Gastroesophageal sphincter (tissue), 4 donors: ENCODE measurements around the gene FAM151A. TPM values are rescaled to one million over a fixed set of nuclear protein-coding genes. Genes with fewer than 3 reads are reported as not detected.
"Not testable (repeated sequence)": the region's sequence is repeated elsewhere in the genome, so short reads cannot be mapped to it uniquely, and the experiment has no call there.

Source experiments
- ATAC-seq: fragments of 150-250 bp; one replicate; pipeline ENCODE4 v1.9.1; 2016; ENCODE audit warnings: mild to moderate bottlenecking, moderate library complexity
- H3K27ac ChIP-seq, 4 donors: fragments of 200-600 bp; sonication (generic) in 3 of 4; 1 replicate in 3 of 4; 2 replicates in 1 of 4; pipeline ENCODE4 v1.5.1; 2016 to 2019
- H3K27me3 ChIP-seq: fragments of 200-600 bp; sonication (generic); one replicate; pipeline ENCODE4 v1.5.1; 2019
- H3K36me3 ChIP-seq, 2 donors: fragments of 200-600 bp; sonication (generic); one replicate each; pipeline ENCODE4 v1.5.1; 2019; ENCODE audit warnings: control low read depth in 1 of 2
- H3K4me1 ChIP-seq, 3 donors: fragments of 200-600 bp; sonication (generic); 1 replicate in 2 of 3; 2 replicates in 1 of 3; pipeline ENCODE4 v1.5.1; 2016 to 2019; ENCODE audit warnings: control low read depth in 2 of 3
- H3K4me3 ChIP-seq, 2 donors: fragments of 200-600 bp; sonication (generic); one replicate each; pipeline ENCODE4 v1.5.1; 2019; ENCODE audit warnings: mild to moderate bottlenecking in 1 of 2, moderate library complexity in 1 of 2
- H3K9me3 ChIP-seq, 3 donors: fragments of 200-600 bp; sonication (generic); one replicate each; pipeline ENCODE4 v1.5.1; 2017 to 2019; ENCODE audit warnings: control low read depth in 2 of 3
- CTCF ChIP-seq, 4 experiments: fragments of 200-600 bp in 2 of 4; fragments of 450-650 bp in 2 of 4; sonication (generic) in 1 of 4; IDR thresholded peaks; one replicate each; pipeline ENCODE4 v1.5.1; 2017 to 2019; ENCODE audit warnings: antibody characterized with exemption in 4 of 4, mild to moderate bottlenecking in 2 of 4, moderate library complexity in 2 of 4
- EP300 ChIP-seq: sonication (generic); formaldehyde crosslinking; IDR thresholded peaks from one replicate; pipeline ENCODE4 v1.6.1; 2017; ENCODE audit warnings: antibody characterized with exemption, mild to moderate bottlenecking
- POLR2A ChIP-seq, 2 donors: fragments of 450-650 bp; IDR thresholded peaks; one replicate each; pipeline ENCODE4 v1.6.1; 2017; ENCODE audit warnings: antibody characterized with exemption in 2 of 2, mild to moderate bottlenecking in 2 of 2, moderate library complexity in 1 of 2
- POLR2AphosphoS5 ChIP-seq: sonication (generic); formaldehyde crosslinking; IDR thresholded peaks from one replicate; pipeline ENCODE4 v1.6.1; 2017; ENCODE audit warnings: antibody characterized with exemption
- WGBS, 2 donors: methylation state at CpG; one replicate each; pipeline ENCODE4 v1.1.5; 2018; ENCODE audit warnings: low coverage in 1 of 2; 5-methylcytosine and 5-hydroxymethylcytosine counted together
- total RNA-seq, 4 donors: library from RNA; depleted of rRNA; stranded (reverse); fragments of >200 nt; gene quantifications; one replicate each; pipeline ENCODE4 v1.1.0, GENCODE V29; 2016

FAM151A gene
- total RNA-seq, 4 donors from 2014 or later, result not detected

- Histone ChIP-seq H3K9me3 (peaks cover 0 to 28% (median 0%) of the 10 kb centered on the region in 3 donors), H3K27ac (no peak overlapping the region), H3K27me3 (no peaks in the 10 kb centered on the region), H3K4me1 (no peaks in the 10 kb centered on the region), H3K4me3 (no peak overlapping the region), H3K36me3 (peaks cover 0 to 18% of the 10 kb centered on the region in 2 donors)
- TF ChIP-seq POLR2A (IDR thresholded peaks at IDR 0.05), result no peak
- no peak for TF ChIP-seq CTCF (IDR thresholded peaks at IDR 0.05)
- 64 to 70% methylated on average over 2 to 3 of the region's 4 CpGs for WGBS, 2 donors
- no peak for ATAC-seq
Observed at GRCh38 chr1:54640361-54640760, 17.0 kb upstream of the FAM151A start.

GRCh38 chr1:54636461-54637446 is 13.4 kb upstream of the FAM151A start:
- not testable (repeated sequence) for H3K4me1 ChIP-seq, H3K27me3 ChIP-seq, H3K27ac ChIP-seq, ATAC-seq, H3K9me3 ChIP-seq, H3K4me3 ChIP-seq
- 64 to 86% methylated on average over 4 to 9 of the region's 14 CpGs for WGBS, 2 donors
- peaks cover 0 to 22% of the 10 kb centered on the region in 2 donors for H3K36me3 ChIP-seq

GRCh38 chr1:54635804-54636203 is 12.5 kb upstream of the FAM151A start:
- H3K27ac ChIP-seq, H3K9me3 ChIP-seq, H3K4me1 ChIP-seq, H3K4me3 ChIP-seq, H3K27me3 ChIP-seq, ATAC-seq: not testable (repeated sequence)
- WGBS, 2 donors, result 86 to 94% methylated on average over 6 of the region's 7 CpGs
- peaks cover 0 to 32% of the 10 kb centered on the region in 2 donors for H3K36me3 ChIP-seq

GRCh38 chr1:54627196-54627595 is 3.9 kb upstream of the FAM151A start:
- Histone ChIP-seq H3K9me3 (no peaks in the 10 kb centered on the region), H3K36me3 (peaks cover 0 to 12% of the 10 kb centered on the region in 2 donors), H3K27ac (no peak overlapping the region), H3K27me3 (no peaks in the 10 kb centered on the region), H3K4me1 (no peaks in the 10 kb centered on the region), H3K4me3 (no peak overlapping the region)
- no peak for TF ChIP-seq POLR2A (IDR thresholded peaks at IDR 0.05)
- 60% methylated on average over 1 of the region's 10 CpGs; no CpG with 5 or more reads in 1 of the 2 donors for WGBS, 2 donors
- no peak for ATAC-seq

- H3K27me3 ChIP-seq, result no peaks in the 10 kb centered on the region
- no peak overlapping the region for H3K27ac ChIP-seq
- H3K36me3 ChIP-seq, result no peaks in the 10 kb centered on the region
- no peak overlapping the region for H3K4me3 ChIP-seq
- H3K9me3 ChIP-seq, result no peaks in the 10 kb centered on the region
- TF ChIP-seq EP300 (no peak), CTCF (IDR thresholded peaks at IDR 0.05) (no peak), POLR2A (IDR thresholded peaks at IDR 0.05) (no peak), POLR2AphosphoS5 (no peak)
- peaks cover 0 to 6% (median 0%) of the 10 kb centered on the region in 3 donors for H3K4me1 ChIP-seq
- no peak for ATAC-seq
- 49 to 62% methylated on average over 4 to 7 of the region's 8 CpGs for WGBS, 2 donors
Observed at GRCh38 chr1:54624466-54625464, 1.4 kb upstream of the FAM151A start.

GRCh38 chr1:54619749-54620148 is 3.6 kb downstream of the FAM151A start:
- Histone ChIP-seq H3K4me1 (peaks cover 0 to 6% (median 0%) of the 10 kb centered on the region in 3 donors), H3K4me3 (no peak overlapping the region), H3K27me3 (no peaks in the 10 kb centered on the region), H3K9me3 (no peaks in the 10 kb centered on the region), H3K36me3 (no peaks in the 10 kb centered on the region), H3K27ac (no peak overlapping the region)
- WGBS, 2 donors, result 67% methylated on average over 1 of the region's 8 CpGs; no CpG with 5 or more reads in 1 of the 2 donors
- TF ChIP-seq POLR2A (IDR thresholded peaks at IDR 0.05), result no peak
- TF ChIP-seq EP300, result no peak
- no peak for TF ChIP-seq CTCF (IDR thresholded peaks at IDR 0.05)
- no peak for TF ChIP-seq POLR2AphosphoS5
- no peak for ATAC-seq
